Neural cell (in vitro differentiated cells): ENCODE measurements around the gene RABGEF1.

Experiments
- CTCF ChIP-seq: fragments of 450-650 bp; IDR thresholded peaks from 2 replicates; pipeline ENCODE4 v1.5.1; 2014; ENCODE audit warnings: antibody characterized with exemption, mild to moderate bottlenecking, moderate library complexity; ENCODE audit not compliant: poor library complexity, severe bottlenecking
- MXI1 ChIP-seq: fragments of 450-650 bp; conservative IDR thresholded peaks from 2 replicates; pipeline ENCODE4 v1.6.1; 2014; ENCODE audit warnings: antibody characterized with exemption, mild to moderate bottlenecking; ENCODE audit not compliant: poor library complexity, severe bottlenecking

GRCh38 chr7:66754541-66754940 is 14.0 kb downstream of the RABGEF1 start:
- TF ChIP-seq CTCF (no peak), MXI1 (no peak)
